GM12801 (cell line): Measurements from ENCODE around the gene TNFSF13B.

Source experiments
- CTCF ChIP-seq: IDR thresholded peaks from one replicate; pipeline ENCODE4 v1.5.1; 2011; ENCODE audit warnings: control low read depth; ENCODE audit not compliant: insufficient read length; ENCODE audit errors: extremely low read depth

TNFSF13B gene

GRCh38 chr13:108313382-108313781 is 43.9 kb downstream of the TNFSF13B start:
- no peak for TF ChIP-seq CTCF

- TF ChIP-seq CTCF: no peak
These were observed 45.8 kb downstream of the TNFSF13B start for GRCh38 chr13:108315273-108315672.

- TF ChIP-seq CTCF: no peak
These were observed 46.5 kb downstream of the TNFSF13B start for GRCh38 chr13:108315991-108316390.

- TF ChIP-seq CTCF: no peak
These were observed 46.9 kb downstream of the TNFSF13B start for GRCh38 chr13:108316413-108316812.

GRCh38 chr13:108322206-108322824 is 52.8 kb downstream of the TNFSF13B start:
- TF ChIP-seq CTCF: no peak

GRCh38 chr13:108323031-108323430 is 53.5 kb downstream of the TNFSF13B start:
- TF ChIP-seq CTCF: no peak

- TF ChIP-seq CTCF: no peak
These were observed 56.3 kb downstream of the TNFSF13B start for GRCh38 chr13:108325863-108326262.
